ENCODE results near the gene CACNA1G.

Gene CACNA1G

DNA sequence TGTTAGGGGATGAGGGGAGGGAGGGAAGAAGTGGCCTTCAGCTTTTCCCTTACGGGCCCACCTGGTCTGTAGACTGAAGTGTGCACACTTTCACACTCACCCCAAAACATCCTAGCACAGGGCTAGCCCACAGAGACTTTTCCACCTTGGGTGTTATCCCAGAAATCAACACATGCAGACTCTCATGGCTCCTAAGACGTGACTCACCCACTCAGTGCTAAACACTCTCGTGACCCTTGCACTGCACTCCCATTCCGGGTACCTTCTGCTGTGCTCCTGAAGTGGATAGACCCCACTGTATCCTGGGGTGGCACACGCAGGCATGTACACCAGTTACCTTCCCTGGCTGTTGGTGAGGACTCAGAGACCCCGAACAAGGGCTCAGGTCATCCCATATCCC is 51.1 kb downstream of the CACNA1G start:
- Histone ChIP-seq H2AFZ (ENCODE audit: low read depth, low read length) (no peak overlapping the region), H3K4me3 (ENCODE audit: low read length) (no peak overlapping the region), H3K9me3 (ENCODE audit: low read length) (no peaks in the 10 kb centered on the region), H3K27me3 (ENCODE audit: insufficient read depth, low read length) (no peaks in the 10 kb centered on the region), H3K36me3 (ENCODE audit: insufficient read depth, low read length) (no peaks in the 10 kb centered on the region), H3K4me1 (ENCODE audit: insufficient read depth, low read length) (peaks cover 21% of the 10 kb centered on the region)

DNA sequence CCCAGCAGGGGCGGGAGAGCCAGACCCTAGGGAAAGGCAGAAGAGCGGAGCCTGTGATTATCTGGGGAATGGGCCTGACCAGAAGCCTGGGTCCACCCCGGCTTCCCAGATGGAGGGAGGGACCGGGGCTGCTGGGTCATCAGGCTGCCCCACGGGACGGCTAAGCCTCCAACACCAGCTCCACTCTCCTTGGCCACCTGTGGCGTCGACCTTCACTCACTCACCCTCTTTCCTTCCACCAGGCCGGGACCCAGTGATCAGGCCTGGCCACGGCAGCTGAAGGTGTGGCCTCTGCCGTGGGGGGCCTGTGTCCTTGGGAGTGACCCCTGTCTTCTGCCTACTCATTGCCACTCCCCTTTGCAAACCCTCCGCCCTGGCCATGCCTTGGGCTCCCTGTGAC is 51.8 kb downstream of the CACNA1G start:
- no peak overlapping the region for H2AFZ ChIP-seq (ENCODE audit: low read depth, low read length)
- no peaks in the 10 kb centered on the region for H3K27me3 ChIP-seq (ENCODE audit: insufficient read depth, low read length)
- H3K9me3 ChIP-seq (ENCODE audit: low read length) = no peaks in the 10 kb centered on the region
- H3K4me3 ChIP-seq (ENCODE audit: low read length) = no peak overlapping the region
- H3K36me3 ChIP-seq (ENCODE audit: insufficient read depth, low read length) = no peaks in the 10 kb centered on the region
- H3K4me1 ChIP-seq (ENCODE audit: insufficient read depth, low read length) = peaks cover 21% of the 10 kb centered on the region

GRCh38 chr17:50613007-50613992 is 52.8 kb downstream of the CACNA1G start:
- H3K36me3 ChIP-seq (ENCODE audit: insufficient read depth, low read length) = no peaks in the 10 kb centered on the region
- H3K9me3 ChIP-seq (ENCODE audit: low read length) = no peaks in the 10 kb centered on the region
- H2AFZ ChIP-seq (ENCODE audit: low read depth, low read length) = no peak overlapping the region
- no peaks in the 10 kb centered on the region for H3K27me3 ChIP-seq (ENCODE audit: insufficient read depth, low read length)
- H3K4me3 ChIP-seq (ENCODE audit: low read length) = no peak overlapping the region
- peaks cover 21% of the 10 kb centered on the region for H3K4me1 ChIP-seq (ENCODE audit: insufficient read depth, low read length)

DNA sequence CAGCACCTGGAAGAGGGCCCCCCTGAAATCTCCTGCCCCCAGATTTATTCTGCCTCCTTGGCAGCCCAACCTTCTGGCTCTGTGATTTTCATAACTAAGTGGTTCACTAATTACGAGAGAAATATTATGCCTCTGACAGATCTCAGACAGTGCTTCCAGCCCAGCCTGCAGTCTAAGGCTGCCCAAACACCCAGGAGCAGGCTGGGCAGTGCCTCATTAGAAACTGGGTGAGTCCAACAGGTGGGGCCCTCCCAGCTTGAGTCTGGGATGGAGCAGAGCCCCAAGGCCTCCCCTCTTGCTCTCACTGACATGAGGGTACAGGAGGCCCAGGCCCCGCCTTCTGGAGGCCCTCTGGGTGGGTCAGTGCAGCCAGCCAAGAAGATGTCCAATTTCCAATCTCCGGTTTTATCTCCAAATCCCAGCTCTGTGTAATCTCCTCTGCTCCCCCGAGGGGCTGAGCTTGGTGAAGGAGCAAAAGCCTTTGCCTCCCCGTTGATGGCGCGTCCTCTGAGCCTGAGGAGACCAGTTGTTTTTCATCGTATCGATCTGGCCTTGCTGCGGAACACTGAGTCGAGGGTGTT is 54.0 kb downstream of the CACNA1G start:
- Histone ChIP-seq H3K4me3 (ENCODE audit: low read length) (no peak overlapping the region), H3K27me3 (ENCODE audit: insufficient read depth, low read length) (peaks cover 2% of the 10 kb centered on the region), H3K9me3 (ENCODE audit: low read length) (no peaks in the 10 kb centered on the region), H2AFZ (ENCODE audit: low read depth, low read length) (no peak overlapping the region), H3K4me1 (ENCODE audit: insufficient read depth, low read length) (peaks cover 12% of the 10 kb centered on the region), H3K36me3 (ENCODE audit: insufficient read depth, low read length) (no peaks in the 10 kb centered on the region)

DNA sequence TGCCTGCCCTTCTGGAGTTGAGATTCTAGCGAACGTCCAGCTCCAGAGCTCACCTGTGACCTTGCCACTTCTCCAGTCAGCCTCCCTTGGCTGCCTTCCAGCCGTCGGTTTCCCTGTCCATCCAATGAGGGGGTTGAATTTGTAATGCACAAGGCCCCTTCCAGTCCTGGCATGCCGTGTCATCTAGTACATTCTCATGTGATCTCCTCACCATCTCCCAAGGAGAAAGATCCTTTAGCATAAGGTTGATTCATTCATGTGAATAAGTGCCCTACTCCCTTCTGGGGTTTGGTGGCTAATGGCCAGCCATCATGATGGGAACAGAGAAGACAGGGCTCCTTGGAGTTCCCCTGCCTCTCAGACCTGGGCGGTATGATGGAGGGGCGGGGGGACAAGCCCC is 55.3 kb downstream of the CACNA1G start:
- Histone ChIP-seq H3K4me1 (ENCODE audit: insufficient read depth, low read length) (peaks cover 6% of the 10 kb centered on the region), H3K9me3 (ENCODE audit: low read length) (no peaks in the 10 kb centered on the region), H2AFZ (ENCODE audit: low read depth, low read length) (no peak overlapping the region), H3K4me3 (ENCODE audit: low read length) (no peak overlapping the region), H3K27me3 (ENCODE audit: insufficient read depth, low read length) (peaks cover 8% of the 10 kb centered on the region), H3K36me3 (ENCODE audit: insufficient read depth, low read length) (no peaks in the 10 kb centered on the region)

GRCh38 chr17:50618300-50618699 is 57.8 kb downstream of the CACNA1G start:
- Histone ChIP-seq H3K9me3 (ENCODE audit: low read length) (no peaks in the 10 kb centered on the region), H3K36me3 (ENCODE audit: insufficient read depth, low read length) (no peaks in the 10 kb centered on the region), H3K4me3 (ENCODE audit: low read length) (no peak overlapping the region), H2AFZ (ENCODE audit: low read depth, low read length) (no peak overlapping the region), H3K27me3 (ENCODE audit: insufficient read depth, low read length) (peaks cover 12% of the 10 kb centered on the region), H3K4me1 (ENCODE audit: insufficient read depth, low read length) (peaks cover 14% of the 10 kb centered on the region)

DNA sequence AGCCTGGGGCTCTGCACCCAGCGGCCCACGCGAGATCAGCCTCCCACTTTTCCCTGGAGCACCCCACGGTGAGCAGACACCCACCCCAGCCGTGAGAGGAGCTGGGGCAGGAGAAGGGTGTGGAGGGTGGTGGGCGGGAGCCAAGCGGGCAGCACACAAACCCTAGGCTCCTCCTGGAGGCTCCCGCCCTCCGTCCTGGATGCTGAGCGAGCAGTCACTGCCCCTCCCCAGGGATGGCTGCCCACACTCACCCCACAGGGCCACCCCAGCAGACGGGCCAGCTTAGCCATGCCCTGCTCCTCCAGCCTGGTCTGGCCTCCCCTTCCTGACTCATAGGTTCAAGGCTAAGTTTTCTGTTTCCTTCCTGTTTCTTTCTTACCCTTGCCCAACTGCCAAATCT is 58.4 kb downstream of the CACNA1G start:
- no peaks in the 10 kb centered on the region for H3K9me3 ChIP-seq (ENCODE audit: low read length)
- peaks cover 14% of the 10 kb centered on the region for H3K4me1 ChIP-seq (ENCODE audit: insufficient read depth, low read length)
- H2AFZ ChIP-seq (ENCODE audit: low read depth, low read length) = no peak overlapping the region
- peaks cover 12% of the 10 kb centered on the region for H3K27me3 ChIP-seq (ENCODE audit: insufficient read depth, low read length)
- no peak overlapping the region for H3K4me3 ChIP-seq (ENCODE audit: low read length)
- no peaks in the 10 kb centered on the region for H3K36me3 ChIP-seq (ENCODE audit: insufficient read depth, low read length)

- peaks cover 12% of the 10 kb centered on the region for H3K27me3 ChIP-seq (ENCODE audit: insufficient read depth, low read length)
- H2AFZ ChIP-seq (ENCODE audit: low read depth, low read length) = no peak overlapping the region
- no peaks in the 10 kb centered on the region for H3K36me3 ChIP-seq (ENCODE audit: insufficient read depth, low read length)
- no peak overlapping the region for H3K4me3 ChIP-seq (ENCODE audit: low read length)
- no peaks in the 10 kb centered on the region for H3K9me3 ChIP-seq (ENCODE audit: low read length)
- H3K4me1 ChIP-seq (ENCODE audit: insufficient read depth, low read length) = peaks cover 14% of the 10 kb centered on the region
These were observed 59.0 kb downstream of the CACNA1G start for GRCh38 chr17:50619489-50619888.

- no peak overlapping the region for H3K4me3 ChIP-seq (ENCODE audit: low read length)
- no peaks in the 10 kb centered on the region for H3K9me3 ChIP-seq (ENCODE audit: low read length)
- no peaks in the 10 kb centered on the region for H3K36me3 ChIP-seq (ENCODE audit: insufficient read depth, low read length)
- peaks cover 12% of the 10 kb centered on the region for H3K27me3 ChIP-seq (ENCODE audit: insufficient read depth, low read length)
- H3K4me1 ChIP-seq (ENCODE audit: insufficient read depth, low read length) = peaks cover 14% of the 10 kb centered on the region
- H2AFZ ChIP-seq (ENCODE audit: low read depth, low read length) = no peak overlapping the region
These were observed 59.7 kb downstream of the CACNA1G start for GRCh38 chr17:50620237-50620636.

DNA sequence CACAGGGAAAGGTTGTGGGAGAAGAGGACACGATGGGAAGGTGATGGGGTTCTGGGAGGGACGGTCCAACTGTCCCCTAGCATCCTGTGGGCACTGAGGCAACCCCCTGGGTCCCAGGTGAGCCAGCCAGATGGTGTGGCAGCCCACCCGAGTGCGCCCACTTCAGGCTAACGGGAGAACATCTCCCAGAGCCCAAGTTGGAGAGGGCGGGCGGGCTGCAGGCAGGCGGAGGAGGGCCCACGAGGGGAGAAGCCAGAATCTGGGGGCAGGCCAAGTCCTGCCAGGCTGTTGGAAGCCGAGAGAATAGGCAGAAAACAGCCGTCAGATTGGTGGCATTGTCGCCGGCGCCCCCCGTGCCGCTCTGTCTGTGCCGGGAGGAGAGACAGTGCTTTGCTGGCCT is 60.3 kb downstream of the CACNA1G start:
- Histone ChIP-seq H3K4me3 (ENCODE audit: low read length) (no peak overlapping the region), H3K4me1 (ENCODE audit: insufficient read depth, low read length) (peaks cover 17% of the 10 kb centered on the region), H3K36me3 (ENCODE audit: insufficient read depth, low read length) (no peaks in the 10 kb centered on the region), H3K9me3 (ENCODE audit: low read length) (no peaks in the 10 kb centered on the region), H3K27me3 (ENCODE audit: insufficient read depth, low read length) (peaks cover 12% of the 10 kb centered on the region), H2AFZ (ENCODE audit: low read depth, low read length) (no peak overlapping the region)

DNA sequence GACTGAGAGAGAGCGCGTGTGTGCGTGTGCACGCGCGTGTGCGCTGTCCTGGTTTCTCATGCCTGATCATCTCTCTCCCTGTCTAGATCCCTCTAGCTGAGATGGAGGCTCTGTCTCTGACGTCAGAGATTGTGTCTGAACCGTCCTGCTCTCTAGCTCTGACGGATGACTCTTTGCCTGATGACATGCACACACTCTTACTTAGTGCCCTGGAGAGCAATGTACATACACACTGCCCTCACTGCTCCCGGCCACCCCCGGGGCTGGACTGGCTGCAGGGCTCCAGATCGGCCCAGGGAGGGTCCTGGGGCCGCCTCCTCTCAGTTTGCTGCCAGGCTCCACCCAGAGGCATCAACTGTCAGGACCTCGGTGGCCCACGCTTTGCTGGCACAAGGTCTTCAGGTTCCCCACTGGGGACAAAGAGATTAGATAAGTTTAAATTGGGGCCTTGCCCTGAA is 61.1 kb downstream of the CACNA1G start:
- H3K27me3 ChIP-seq (ENCODE audit: insufficient read depth, low read length) = peaks cover 14% of the 10 kb centered on the region
- no peak overlapping the region for H2AFZ ChIP-seq (ENCODE audit: low read depth, low read length)
- H3K4me1 ChIP-seq (ENCODE audit: insufficient read depth, low read length) = peaks cover 17% of the 10 kb centered on the region
- H3K36me3 ChIP-seq (ENCODE audit: insufficient read depth, low read length) = no peaks in the 10 kb centered on the region
- H3K4me3 ChIP-seq (ENCODE audit: low read length) = no peak overlapping the region
- no peaks in the 10 kb centered on the region for H3K9me3 ChIP-seq (ENCODE audit: low read length)

DNA sequence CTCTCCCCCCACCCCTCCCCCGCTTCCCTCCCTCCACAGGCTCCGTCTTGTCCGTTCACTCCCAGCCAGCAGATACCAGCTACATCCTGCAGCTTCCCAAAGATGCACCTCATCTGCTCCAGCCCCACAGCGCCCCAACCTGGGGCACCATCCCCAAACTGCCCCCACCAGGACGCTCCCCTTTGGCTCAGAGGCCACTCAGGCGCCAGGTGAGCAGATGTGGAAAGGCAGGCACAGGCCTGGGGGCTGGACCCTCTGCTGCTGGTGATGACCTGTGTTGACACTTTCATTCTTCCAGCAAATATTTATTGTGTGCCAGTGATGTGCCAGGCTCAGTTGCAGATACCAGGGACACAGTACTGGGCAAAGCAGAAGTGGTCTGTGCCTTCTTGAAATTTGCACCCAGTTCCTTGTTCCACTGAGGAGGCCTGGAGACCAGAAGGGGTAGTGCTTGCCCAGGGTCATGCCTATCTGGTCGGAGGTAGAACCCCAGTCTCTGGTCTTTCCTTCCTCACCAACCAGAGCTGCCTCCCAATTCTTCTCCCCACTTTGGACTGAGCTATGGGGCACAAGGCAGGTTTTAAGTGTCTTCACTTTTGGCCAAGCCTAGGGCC is 63.9 kb downstream of the CACNA1G start:
- Histone ChIP-seq H3K9me3 (ENCODE audit: low read length) (no peaks in the 10 kb centered on the region), H3K4me3 (ENCODE audit: low read length) (no peak overlapping the region), H3K27me3 (ENCODE audit: insufficient read depth, low read length) (peaks cover 28% of the 10 kb centered on the region), H3K4me1 (ENCODE audit: insufficient read depth, low read length) (peaks cover 30% of the 10 kb centered on the region), H2AFZ (ENCODE audit: low read depth, low read length) (no peak overlapping the region), H3K36me3 (ENCODE audit: insufficient read depth, low read length) (no peaks in the 10 kb centered on the region)

Data from neuron (in vitro differentiated cells).